Fibroblast of the aortic adventitia (primary cell): ENCODE measurements around the gene CAGE1. TPM values are rescaled to one million over a fixed set of nuclear protein-coding genes. Genes with fewer than 3 reads are reported as not detected.
"Not testable (repeated sequence)": the region's sequence is repeated elsewhere in the genome, so short reads cannot be mapped to it uniquely, and the experiment has no call there.

Experiments
- DNase-seq: peaks from one replicate; pipeline ENCODE4 v3.0.0-alpha.2; 2010; ENCODE audit warnings: low read depth
- H3K4me3 ChIP-seq: 2 replicates; pipeline ENCODE4 v1.5.1; 2011; ENCODE audit warnings: low read depth, mild to moderate bottlenecking, control low read depth, low read length, moderate library complexity
- CTCF ChIP-seq: IDR thresholded peaks from 2 replicates; pipeline ENCODE4 v1.5.1; 2011; ENCODE audit warnings: mild to moderate bottlenecking, low read length, control low read depth, inconsistent platforms; ENCODE audit not compliant: insufficient read depth
- total RNA-seq: library from RNA; depleted of rRNA; stranded (reverse); fragments of >200 nt; gene quantifications from 2 replicates; pipeline ENCODE4 v1.2.3, GENCODE V29; 2012; ENCODE audit warnings: low replicate concordance

CAGE1 gene
- total RNA-seq, 1 donor: 0.36 TPM

GRCh38 chr6:7328243-7328642 lies 61.3 kb downstream of the CAGE1 start:
- no peak overlapping the region for H3K4me3 ChIP-seq
- no peak for TF ChIP-seq CTCF
- no peak for DNase-seq

GRCh38 chr6:7325750-7326149 lies 63.8 kb downstream of the CAGE1 start:
- DNase-seq: no peak
- TF ChIP-seq CTCF: no peak
- no peak overlapping the region for H3K4me3 ChIP-seq

GRCh38 chr6:7324520-7324919 lies 65.0 kb downstream of the CAGE1 start:
- TF ChIP-seq CTCF: no peak
- no peak for DNase-seq
- no peak overlapping the region for H3K4me3 ChIP-seq

GRCh38 chr6:7323074-7323473 lies 66.5 kb downstream of the CAGE1 start:
- no peak for DNase-seq
- TF ChIP-seq CTCF: no peak

GRCh38 chr6:7321866-7322265 lies 67.7 kb downstream of the CAGE1 start:
- not testable (repeated sequence) for H3K4me3 ChIP-seq, DNase-seq

More at GRCh38 chr6:7323074-7323473, 66.5 kb downstream of the CAGE1 start:
- H3K4me3 ChIP-seq: no peak overlapping the region

- not testable (repeated sequence) for DNase-seq, H3K4me3 ChIP-seq
Observed at GRCh38 chr6:7319406-7319805, 70.1 kb downstream of the CAGE1 start.

- TF ChIP-seq CTCF: no peak
- no peak overlapping the region for H3K4me3 ChIP-seq
- DNase-seq: no peak
Observed at GRCh38 chr6:7317538-7317937, 72.0 kb downstream of the CAGE1 start.

- no peak for TF ChIP-seq CTCF
- no peak for DNase-seq
- no peak overlapping the region for H3K4me3 ChIP-seq
Observed at GRCh38 chr6:7316658-7317533, 72.6 kb downstream of the CAGE1 start.
